DMS153 (cell line): ENCODE data around the gene METTL5.
"Not testable (repeated sequence)": the region's sequence is repeated elsewhere in the genome, so short reads cannot be mapped to it uniquely, and the experiment has no call there.

Source experiments
- DNase-seq: peaks from one replicate; lab custom pipeline; 2025; lab: John Stamatoyannopoulos, UW

Gene METTL5

GRCh38 chr2:169828141-169828811 lies 3.6 kb upstream of the METTL5 start:
- no peak for DNase-seq

GRCh38 chr2:169827272-169828140 lies 2.8 kb upstream of the METTL5 start, which contains the start of gene UBR3:
TSS of gene UBR3 (plus strand) at chr2:169827454. CDS start at chr2:169827508, 54 bp downstream.
- peak; percentile 73 for DNase-seq

DNA sequence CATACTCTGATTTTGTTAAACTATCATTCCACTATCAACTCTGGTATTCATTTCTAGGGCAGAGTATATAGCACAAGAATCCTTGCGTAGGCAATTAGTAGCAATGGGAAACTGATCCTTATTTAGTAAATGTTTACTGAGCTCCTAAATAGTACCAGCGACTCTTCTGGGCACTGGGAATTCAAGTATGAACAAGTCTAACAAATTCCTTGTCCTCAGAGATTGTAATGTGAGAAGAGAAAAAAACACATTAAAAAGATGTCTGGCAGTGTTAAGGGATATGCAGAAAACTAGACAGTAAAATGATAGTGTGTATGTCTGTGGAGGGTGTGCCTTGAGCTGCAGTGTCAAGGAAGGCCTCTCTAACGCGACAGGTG lies 721 bp downstream of the METTL5 start:
- no peak for DNase-seq

- DNase-seq: no peak
These were observed 1.8 kb downstream of the METTL5 start for GRCh38 chr2:169822785-169823392.

GRCh38 chr2:169822036-169822435 lies 2.7 kb downstream of the METTL5 start:
- DNase-seq: no peak

DNA sequence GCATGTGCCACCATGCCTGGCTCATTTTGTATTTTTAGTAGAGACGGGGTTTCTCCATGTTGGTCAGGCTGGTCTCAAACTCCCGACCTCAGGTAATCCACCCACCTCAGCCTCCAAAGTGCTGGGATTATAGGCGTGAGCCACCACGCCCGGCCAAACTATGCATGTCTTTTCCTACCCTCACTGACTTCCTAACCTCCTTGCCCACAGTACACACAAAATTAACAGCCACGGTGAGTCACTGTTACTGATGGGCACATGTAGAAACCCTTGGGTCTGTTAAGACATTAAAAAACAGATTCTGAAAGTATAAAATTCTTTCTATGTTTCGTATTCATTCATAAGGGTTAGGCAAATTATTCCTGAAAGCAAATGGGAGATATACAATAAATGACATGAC lies 4.6 kb downstream of the METTL5 start:
- DNase-seq: not testable (repeated sequence)

GRCh38 chr2:169819106-169819505 lies 5.6 kb downstream of the METTL5 start:
- DNase-seq: no peak

DNA sequence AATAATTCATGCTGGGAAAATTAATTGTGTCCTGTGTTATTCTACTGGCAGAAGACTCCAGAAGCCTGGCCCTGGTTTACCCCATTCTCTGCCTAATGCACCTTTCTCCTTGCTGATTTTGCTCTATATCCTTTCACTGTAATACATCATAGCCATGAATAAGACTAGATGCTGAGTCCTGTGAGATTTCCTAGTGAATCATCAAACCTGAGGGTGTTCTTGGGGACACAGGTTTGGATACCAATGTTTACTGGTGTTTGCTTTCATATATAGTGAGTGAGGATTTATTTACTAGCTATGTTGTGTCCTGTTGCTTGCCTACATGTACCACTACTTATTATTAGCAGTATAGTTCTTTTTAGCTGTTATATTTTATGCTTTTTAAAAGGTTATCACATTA lies 6.5 kb downstream of the METTL5 start:
- no peak for DNase-seq

- DNase-seq: not testable (repeated sequence)
These were observed 7.3 kb downstream of the METTL5 start for GRCh38 chr2:169817369-169817768.

GRCh38 chr2:169816961-169817360 lies 7.7 kb downstream of the METTL5 start:
- DNase-seq: not testable (repeated sequence)

- no peak for DNase-seq
These were observed 8.9 kb downstream of the METTL5 start for GRCh38 chr2:169815849-169816248.

DNA sequence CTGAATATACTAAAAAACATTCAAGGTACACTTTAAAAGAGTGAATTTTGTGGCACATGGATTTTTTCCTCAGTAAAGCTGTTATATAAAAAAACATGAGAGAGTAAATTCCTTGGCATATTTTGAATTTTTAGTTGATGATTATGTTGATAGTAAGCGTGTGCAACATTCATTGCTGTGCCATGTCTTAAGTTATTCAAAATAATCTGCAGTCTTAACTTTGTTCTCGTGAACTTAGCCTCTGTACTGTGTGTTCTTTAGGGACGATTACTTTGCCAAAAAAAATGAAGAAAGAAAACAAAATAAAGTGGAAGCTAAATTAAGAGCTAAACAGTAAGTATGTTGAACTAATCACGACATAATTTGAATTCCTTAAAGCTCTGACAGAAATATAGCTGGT lies 16.5 kb downstream of the METTL5 start:
- no peak for DNase-seq

GRCh38 chr2:169806586-169806985 lies 18.1 kb downstream of the METTL5 start:
- no peak for DNase-seq

GRCh38 chr2:169803480-169803879 lies 21.2 kb downstream of the METTL5 start:
- DNase-seq: no peak

- DNase-seq: peak; percentile 82
These were observed 25.8 kb downstream of the METTL5 start, which contains the start of gene SSB for GRCh38 chr2:169798718-169799592. TSS of gene SSB (plus strand) at chr2:169798871. CDS start at chr2:169800961, 2,090 bp downstream.

DNA sequence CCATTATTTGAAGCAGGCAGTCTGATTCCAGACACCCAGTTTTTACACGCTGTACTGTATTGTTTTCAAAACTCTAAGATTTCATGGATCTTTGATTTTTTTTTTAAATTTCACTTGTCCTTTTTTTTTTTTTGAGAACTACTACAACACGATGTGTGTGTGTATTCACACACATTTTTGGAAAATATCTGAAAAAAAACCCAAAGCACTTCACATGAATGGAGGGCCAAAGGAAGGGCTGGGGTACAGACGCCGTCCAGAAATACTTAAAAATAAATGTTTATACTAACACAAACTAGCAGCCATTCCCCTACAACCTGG lies 26.3 kb downstream of the METTL5 start:
- DNase-seq: no peak

GRCh38 chr2:169797601-169798000 lies 27.1 kb downstream of the METTL5 start:
- no peak for DNase-seq

DNA sequence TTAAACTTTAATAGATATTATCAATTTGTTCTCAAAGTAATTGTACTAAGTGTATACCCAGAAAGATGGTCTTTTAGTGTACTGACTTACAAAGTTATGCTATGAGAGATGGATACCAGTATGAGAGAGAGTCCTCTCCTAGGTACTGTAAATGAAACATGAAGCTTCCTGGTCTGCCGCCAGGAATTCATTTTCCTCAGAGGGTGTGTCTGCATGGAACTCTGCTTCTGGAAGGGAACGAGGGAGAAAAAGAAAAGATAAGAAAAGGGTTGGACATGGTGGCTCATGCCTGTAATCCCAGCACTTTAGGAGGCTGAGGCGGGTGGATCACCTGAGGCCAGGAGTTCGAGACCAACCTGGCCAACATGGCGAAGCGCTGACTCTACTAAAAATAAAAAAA lies 28.3 kb downstream of the METTL5 start:
- no peak for DNase-seq

- DNase-seq: no peak
These were observed 29.5 kb downstream of the METTL5 start for GRCh38 chr2:169795181-169795580.

GRCh38 chr2:169790581-169790980 lies 34.1 kb downstream of the METTL5 start:
- no peak for DNase-seq

- DNase-seq: no peak
These were observed 42.2 kb downstream of the METTL5 start for GRCh38 chr2:169782513-169782912.
